ENCODE results near the gene SNRPA1.

DNA sequence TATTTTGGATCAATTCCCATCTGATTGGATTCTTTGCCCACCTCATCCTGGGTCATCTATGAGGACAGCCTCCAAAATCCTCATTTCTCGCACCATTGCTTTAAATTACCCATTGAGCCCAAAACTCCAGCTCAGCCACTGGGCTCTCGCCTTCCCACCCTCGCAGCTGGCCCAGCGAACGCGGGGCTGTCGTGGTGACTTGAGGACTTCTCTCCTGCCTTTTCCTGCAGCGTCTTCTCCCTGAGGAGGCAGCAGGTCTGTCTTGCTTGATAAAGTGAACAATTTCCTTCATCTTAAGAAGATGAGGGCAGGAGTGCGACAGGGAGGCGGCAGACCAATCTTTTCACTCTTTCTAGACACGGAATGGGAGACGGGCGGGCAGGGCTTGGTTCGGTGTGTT, 33.0 kb upstream of the SNRPA1 start:
- no peak for TF ChIP-seq CTCF (IDR thresholded peaks at IDR 0.05)
- TF ChIP-seq EZH2 (IDR thresholded peaks at IDR 0.05) = no peak
